Inflammatory macrophage treated with lipopolysaccharide for 1 hour (primary cell): ENCODE results near the gene KIF1A.

Experiments used
- DNase-seq, 2 donors: peaks; one replicate each; pipeline ENCODE4 v3.0.0-alpha.2; 2020 to 2022

Gene KIF1A

GRCh38 chr2:240732911-240733622 lies 87.0 kb downstream of the KIF1A start:
- no peak for DNase-seq

DNA sequence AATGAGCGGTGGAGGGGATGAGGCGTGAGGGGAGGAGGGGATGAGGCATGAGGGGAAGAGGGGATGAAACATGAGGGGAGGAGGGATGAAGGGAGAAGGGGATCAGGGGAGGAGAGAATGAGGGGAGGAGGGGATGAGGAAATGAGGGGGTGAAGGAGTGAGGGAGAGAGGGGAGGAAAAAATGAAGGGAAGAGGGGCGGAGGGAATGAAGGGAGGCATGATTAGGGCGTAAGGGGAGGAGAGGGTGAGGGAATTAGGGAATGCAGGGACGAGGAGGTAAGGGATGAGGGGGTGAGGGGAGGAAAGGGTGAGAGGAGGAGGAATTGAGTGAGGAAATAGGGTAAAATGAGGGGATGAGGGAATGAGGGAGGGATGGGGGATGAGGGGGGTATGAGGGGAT lies 87.8 kb downstream of the KIF1A start:
- DNase-seq = no peak

GRCh38 chr2:240731178-240731545 lies 88.9 kb downstream of the KIF1A start:
- DNase-seq = no peak

DNA sequence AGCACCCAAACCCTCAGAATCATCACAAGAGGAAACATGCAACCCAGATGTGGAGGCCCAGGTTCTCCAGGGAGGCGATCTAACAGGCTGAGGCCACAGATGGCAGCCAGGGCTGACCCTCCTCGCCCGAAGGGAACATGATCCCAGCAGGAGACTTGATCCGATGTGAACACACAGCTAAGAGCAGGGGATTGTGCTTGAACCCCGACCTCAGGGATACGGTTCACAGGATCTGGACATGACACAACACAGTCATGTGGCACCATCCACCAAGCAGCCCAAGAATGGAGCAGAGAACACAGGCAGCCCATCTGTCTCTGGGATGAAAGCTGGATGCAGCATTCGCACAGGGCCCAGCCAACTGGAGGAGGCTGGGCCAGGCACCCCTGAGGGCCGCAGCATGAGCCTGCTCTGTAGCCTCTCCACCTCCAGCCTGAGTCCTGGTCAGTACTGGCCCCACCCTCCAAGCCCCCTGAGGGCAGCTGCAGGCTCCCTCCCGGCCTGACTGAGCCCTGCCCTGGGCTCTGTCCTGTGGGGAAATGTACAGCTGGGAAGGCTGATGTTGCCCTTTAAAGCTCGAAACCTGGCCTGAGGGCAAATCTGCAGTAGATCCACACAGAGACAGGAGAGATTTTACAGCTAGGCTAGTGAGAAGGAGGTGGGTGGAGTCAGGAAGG lies 89.4 kb downstream of the KIF1A start:
- DNase-seq = no peak

- no peak for DNase-seq
Observed at GRCh38 chr2:240728827-240729226, 91.2 kb downstream of the KIF1A start.

- DNase-seq = no peak
Observed at GRCh38 chr2:240728361-240728760, 91.7 kb downstream of the KIF1A start.

- DNase-seq = no peak
Observed at GRCh38 chr2:240727913-240728312, 92.1 kb downstream of the KIF1A start.

DNA sequence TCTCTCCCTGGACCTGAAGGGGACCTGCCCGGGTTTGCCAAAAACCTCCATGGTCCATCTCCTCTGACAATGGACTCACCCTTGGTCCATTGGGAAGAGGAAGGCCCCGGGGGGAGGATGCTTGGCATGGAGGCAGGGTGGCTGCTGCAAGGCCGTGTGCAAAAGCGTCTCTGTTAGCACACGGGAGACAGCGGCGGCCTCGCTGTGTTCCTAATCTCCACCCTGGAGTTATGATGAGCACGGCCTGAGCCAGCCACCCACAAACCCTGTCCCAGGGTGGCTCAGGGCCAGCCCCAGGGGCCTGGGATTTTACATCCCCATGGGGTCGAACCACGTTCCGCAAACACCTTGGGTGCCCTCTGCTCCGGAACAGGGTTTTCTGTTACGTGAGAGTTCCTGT lies 92.6 kb downstream of the KIF1A start:
- DNase-seq = no peak

DNA sequence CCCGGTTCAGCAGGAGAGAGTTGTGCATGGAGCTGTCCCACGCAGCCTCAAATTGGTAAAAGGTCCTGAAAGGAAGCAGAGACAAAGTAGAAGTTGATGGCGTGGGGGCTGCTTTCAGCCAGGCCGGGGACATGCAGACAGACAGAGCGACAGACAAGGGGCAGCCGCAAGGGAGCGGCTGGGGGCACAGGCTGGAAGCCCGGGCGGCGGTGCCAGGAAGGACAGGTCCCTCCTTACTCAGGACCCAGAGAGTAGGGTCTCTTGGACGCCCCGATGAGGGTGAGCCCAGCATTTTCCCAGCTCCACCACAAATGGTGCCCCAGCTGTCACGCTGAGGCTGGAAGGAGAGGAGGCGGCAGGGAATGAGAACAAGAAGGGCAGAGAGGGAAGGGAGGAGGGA lies 93.1 kb downstream of the KIF1A start:
- no peak for DNase-seq

- no peak for DNase-seq
Observed at GRCh38 chr2:240725671-240726070, 94.3 kb downstream of the KIF1A start.

DNA sequence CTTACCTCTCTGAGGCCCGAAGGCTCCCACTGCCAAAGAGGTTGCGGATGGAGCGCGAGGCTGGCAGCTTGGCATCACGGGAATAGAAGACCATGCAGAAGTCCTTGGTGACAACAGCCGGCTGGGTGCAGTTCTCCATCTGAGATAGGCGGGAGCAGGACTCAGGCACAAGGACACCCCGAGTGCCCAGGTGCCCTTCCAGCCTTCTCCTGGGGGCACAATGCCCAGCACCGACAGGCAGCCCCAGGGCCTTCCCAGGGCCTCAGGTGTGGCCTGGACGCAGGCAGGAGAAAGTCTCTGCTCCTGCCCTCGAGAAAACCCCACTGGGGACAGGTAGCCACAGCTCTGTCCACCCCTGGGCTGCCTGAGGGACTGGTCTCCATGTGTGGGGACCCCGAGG lies 94.8 kb downstream of the KIF1A start:
- no peak for DNase-seq

DNA sequence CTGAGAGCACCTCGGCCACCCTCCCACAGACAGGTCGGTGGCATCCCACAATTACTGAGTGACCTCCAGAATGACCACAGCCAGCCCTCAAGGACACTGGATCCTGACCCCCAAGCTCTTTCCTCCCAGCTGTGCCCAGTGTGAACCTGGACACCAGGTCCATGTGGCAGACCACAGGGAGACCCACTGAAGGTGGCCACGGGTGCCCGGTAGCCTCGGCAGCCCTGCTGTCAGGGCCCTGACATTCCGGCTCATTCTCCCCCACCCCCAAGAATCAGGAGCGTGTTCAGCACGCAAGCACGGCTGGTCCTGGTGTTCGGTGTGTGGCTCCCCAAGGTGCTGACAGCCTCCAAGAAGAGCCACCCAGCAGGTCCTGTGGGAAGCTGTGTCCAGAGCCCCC lies 95.6 kb downstream of the KIF1A start:
- no peak for DNase-seq

- DNase-seq = no peak
Observed at GRCh38 chr2:240723851-240724250, 96.2 kb downstream of the KIF1A start.

GRCh38 chr2:240722796-240723735 lies 97.0 kb downstream of the KIF1A start:
- no peak for DNase-seq

- no peak for DNase-seq
Observed at GRCh38 chr2:240722376-240722775, 97.6 kb downstream of the KIF1A start.

DNA sequence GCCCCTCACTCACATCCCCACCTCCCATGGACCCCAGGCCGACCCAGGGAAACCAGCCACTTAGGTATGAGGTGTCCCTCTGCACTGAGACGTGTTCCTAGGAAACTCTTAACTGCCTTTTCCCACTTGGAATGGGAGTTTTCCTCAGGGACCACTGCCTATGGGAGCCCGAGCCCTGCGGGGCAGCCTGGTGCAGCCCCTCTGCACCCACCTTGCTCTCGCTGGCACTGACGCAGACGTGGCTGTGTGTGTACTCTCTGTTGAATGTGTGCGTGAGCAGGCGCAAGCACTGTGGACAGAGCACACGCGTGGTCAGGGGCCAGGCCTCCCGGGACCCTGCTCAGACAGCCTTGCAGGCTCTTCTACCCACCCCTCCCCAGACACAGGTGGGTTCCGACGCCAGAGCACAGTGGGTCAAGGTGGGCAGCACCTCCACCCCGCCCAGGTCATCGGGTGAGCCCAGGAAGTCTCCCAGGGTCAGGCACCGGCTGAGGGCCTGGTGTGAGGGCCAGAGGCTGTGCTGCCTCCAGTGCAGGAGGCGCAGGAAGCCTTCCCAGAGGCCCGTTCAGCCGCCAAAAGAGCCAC lies 98.3 kb downstream of the KIF1A start:
- no peak for DNase-seq

GRCh38 chr2:240720686-240721595 lies 99.1 kb downstream of the KIF1A start:
- DNase-seq = no peak

DNA sequence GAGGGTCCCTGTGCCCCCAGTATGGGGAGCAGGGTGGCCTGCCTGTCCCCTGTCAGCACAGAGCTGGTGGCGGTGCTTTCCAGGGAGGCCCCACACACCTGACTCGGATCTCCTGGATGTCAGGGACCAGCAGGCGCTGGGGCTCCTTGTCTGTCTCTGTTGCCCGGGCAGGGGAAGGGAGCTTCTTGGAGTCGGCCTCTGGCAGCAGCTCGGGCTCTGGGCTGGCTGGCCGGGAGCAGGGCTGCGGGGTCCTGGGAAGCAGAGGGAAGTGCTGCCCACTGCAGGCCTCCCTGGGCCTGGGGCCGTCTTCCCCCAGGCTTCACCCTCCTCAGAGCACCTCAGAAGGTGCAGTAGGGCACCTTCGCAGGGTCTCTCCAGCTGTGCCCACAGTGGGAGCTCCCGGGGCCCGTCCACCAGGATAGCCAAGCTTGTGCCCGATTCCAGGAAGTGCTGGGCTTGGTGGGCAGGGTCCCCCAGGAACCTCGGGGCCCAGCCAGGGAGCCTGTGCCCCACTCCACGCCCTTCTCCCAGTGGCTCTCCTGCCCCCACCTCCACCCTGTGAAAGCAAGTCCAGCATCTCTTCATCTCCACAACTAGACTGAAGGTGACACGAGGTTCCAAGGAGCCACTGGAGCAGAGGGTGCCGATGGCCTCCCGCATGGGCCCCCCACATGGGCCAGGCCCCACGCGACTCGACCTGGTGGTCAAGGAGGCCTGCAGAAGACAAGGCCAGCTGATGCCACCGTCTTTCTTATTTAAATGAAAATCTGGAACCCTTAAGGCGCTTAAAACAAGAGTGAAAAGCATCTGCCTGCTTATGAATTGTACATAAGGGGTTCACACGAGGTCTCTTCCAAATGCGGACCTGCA lies 100.1 kb downstream of the KIF1A start:
- no peak for DNase-seq

GRCh38 chr2:240718896-240719490 lies 101.0 kb downstream of the KIF1A start:
- no peak for DNase-seq

GRCh38 chr2:240717681-240718581 lies 102.1 kb downstream of the KIF1A start:
- no peak for DNase-seq
